GM12872 (cell line): ENCODE results near the gene EXOG.

Experiments
- CTCF ChIP-seq: IDR thresholded peaks from 3 replicates; pipeline ENCODE4 v1.5.1; 2011; ENCODE audit warnings: low read depth, mild to moderate bottlenecking, low read length, moderate library complexity; ENCODE audit not compliant: insufficient read depth

EXOG gene

GRCh38 chr3:38497031-38497430 is 891 bp downstream of the EXOG start:
- TF ChIP-seq CTCF, result no peak

GRCh38 chr3:38500688-38501417 is 4.7 kb downstream of the EXOG start:
- TF ChIP-seq CTCF, result no peak

- no peak for TF ChIP-seq CTCF
Observed at GRCh38 chr3:38507120-38507519, 11.0 kb downstream of the EXOG start.

GRCh38 chr3:38509732-38510131 is 13.6 kb downstream of the EXOG start:
- no peak for TF ChIP-seq CTCF

- TF ChIP-seq CTCF, result no peak
Observed at GRCh38 chr3:38510631-38511030, 14.5 kb downstream of the EXOG start.

GRCh38 chr3:38511546-38511945 is 15.4 kb downstream of the EXOG start:
- TF ChIP-seq CTCF, result no peak

- TF ChIP-seq CTCF, result no peak
Observed at GRCh38 chr3:38515367-38515766, 19.2 kb downstream of the EXOG start.
